ENCODE data around the gene SLC6A6. TPM values are rescaled to one million over a fixed set of nuclear protein-coding genes. Genes with fewer than 3 reads are reported as not detected.

SLC6A6 gene
- total and polyA plus RNA-seq, 10 of the 15 experiments (the other 5 are each of a cell fraction or from before 2014, with no cell fraction given), result 5.6 to 47.0 (median 20.2) TPM

DNA sequence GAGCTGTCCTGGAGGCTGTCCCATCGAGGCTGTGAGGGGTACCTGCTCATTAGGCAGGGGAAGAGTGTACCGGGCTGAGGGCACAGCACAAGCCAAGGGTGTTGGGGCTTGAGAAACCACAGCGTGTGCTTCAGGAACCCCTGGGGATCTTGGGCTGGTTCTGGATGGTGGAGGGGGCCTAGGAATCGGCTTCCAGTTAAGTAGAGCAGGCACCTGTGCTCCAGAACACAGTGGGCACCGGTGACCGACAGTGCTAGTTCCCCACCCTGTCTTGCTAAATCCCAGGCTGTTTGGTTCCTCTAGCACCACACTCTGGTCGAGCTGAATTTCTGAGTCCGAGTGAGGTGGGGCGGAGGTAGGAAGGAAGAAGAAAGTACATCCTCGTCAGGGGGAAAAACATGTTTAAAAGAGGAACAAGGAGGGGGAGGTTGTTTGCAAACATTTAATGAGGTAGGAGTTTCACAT lies 29.1 kb downstream of the SLC6A6 start:
- FAIRE-seq, result no peak
- H3K4me2 ChIP-seq (ENCODE audit: control insufficient read depth, insufficient read depth), result peak overlapping the region; percentile 99
- RAD21 ChIA-PET (ENCODE audit: unreplicated experiment), result interaction anchor here (0.6 to 11.7 kb wide), 11 partner anchors 8 to 228 kb away, joined by 3 to 144 read pairs (median 4); partner anchors contain the start of gene SLC6A6

More for the DNA sequence above, 29.1 kb downstream of the SLC6A6 start:
- ChIA-PET SMC1A (ENCODE audit: uncharacterized antibody, unreplicated experiment) (interaction anchor here (0.9 to 11.7 kb wide), 12 partner anchors 9 to 172 kb away, joined by 3 to 143 read pairs (median 4); partner anchors contain the start of gene SLC6A6), POLR2A (interaction anchor here (0.9 to 5.7 kb wide), 5 partner anchors 7 to 253 kb away, joined by 3 to 53 read pairs (median 4); partner anchors contain the start of genes SLC6A6 and XPC), CTCF (interaction anchor here (1.1 to 7.6 kb wide), 10 partner anchors 10 to 349 kb away, joined by 3 to 96 read pairs (median 10); partner anchors contain the start of gene SLC6A6)
- Histone ChIP-seq H3K79me2 (ENCODE audit: control insufficient read depth, insufficient read depth, low read length) (peaks cover 40% of the 10 kb centered on the region), H3K4me1 (ENCODE audit: control insufficient read depth, insufficient read depth, low read length) (peaks cover 73% of the 10 kb centered on the region), H3K9ac (ENCODE audit: control insufficient read depth, insufficient read depth, low read length) (peak overlapping the region; percentile 85), H3K36me3 (ENCODE audit: control insufficient read depth in 2 of 2, insufficient read depth in 2 of 2, low read length in 1 of 2) (peaks cover 2 to 3% of the 10 kb centered on the region in 2 experiments; a peak in 1 of 4 replicates), H3K9me3 (replicated peaks; ENCODE audit: control insufficient read depth, insufficient read depth, low read length) (no peaks in the 10 kb centered on the region), H3K27ac (ENCODE audit: control insufficient read depth, insufficient read depth) (peak overlapping the region; percentile 99), H2AFZ (ENCODE audit: control insufficient read depth, low read depth, low read length) (peak overlapping the region; percentile 35), H3K4me3 (peak overlapping the region; percentile 60), H4K20me1 (ENCODE audit: control insufficient read depth, insufficient read depth) (no peaks in the 10 kb centered on the region), H3K27me3 (replicated peaks in 1 of 2; ENCODE audit: control insufficient read depth in 2 of 2, insufficient read depth in 2 of 2, low read length in 1 of 2) (no peaks in the 10 kb centered on the region)
- 1% methylated on average over 10 of the region's 10 CpGs for WGBS (ENCODE audit: insufficient coverage, insufficient replicate concordance, low lambda C conversion rate, missing lambda C conversion rate)
- in situ Hi-C loops (cut with MboI), result no loop called here
- intact Hi-C loops (cut with micrococcal nuclease; ENCODE audit: unreplicated experiment), result loop anchor here (10.0 kb wide), 1 partner anchor 1017 kb away; no protein-coding TSS in a partner anchor
- BruUV-seq (replicated peaks), result TSS peak; percentile 71
- DNase-seq (ENCODE audit: low read depth, low spot score), result no peak
- ATAC-seq, result peak; percentile 67
- TF ChIP-seq TCF12 (IDR thresholded peaks at IDR 0.05; ENCODE audit: low read depth, low read length) (no peak), EGR1 (IDR thresholded peaks at IDR 0.05; ENCODE audit: borderline replicate concordance in 1 of 2, low read depth in 2 of 2, low read length in 2 of 2) (0 out of 3 replicates have a peak, but pooled peaks of 1 of the 2 experiments have one; percentile 14), MTA2 (IDR thresholded peaks at IDR 0.05; ENCODE audit: low read depth) (0 out of 2 replicates have a peak, but pooled peaks have one; percentile 60), CHD1 (IDR thresholded peaks at IDR 0.05; ENCODE audit: low read depth, low read length) (0 out of 2 replicates have a peak, but pooled peaks have one; percentile 77), CREM (IDR thresholded peaks at IDR 0.05; ENCODE audit: low read depth) (0 out of 2 replicates have a peak, but pooled peaks have one; percentile 6), ESRRA (IDR thresholded peaks at IDR 0.05; ENCODE audit: low read length) (no peak), POLR2A (IDR thresholded peaks at IDR 0.05; ENCODE audit: low read depth, low read length) (peak; percentile 66), HDGF (IDR thresholded peaks at IDR 0.05) (peak; percentile 58; the same call in 1 of the 2 replicates), RAD21 (IDR thresholded peaks at IDR 0.05; ENCODE audit: insufficient read depth, low read depth, low read length) (peak; percentile 61), SPI1 (IDR thresholded peaks at IDR 0.05; ENCODE audit: borderline replicate concordance, insufficient read depth, low read depth, low read length) (peak; percentile 66), SMC3 (IDR thresholded peaks at IDR 0.05; ENCODE audit: borderline replicate concordance, low read length) (peak; percentile 36)
- TF ChIP-seq, protein P1, sequence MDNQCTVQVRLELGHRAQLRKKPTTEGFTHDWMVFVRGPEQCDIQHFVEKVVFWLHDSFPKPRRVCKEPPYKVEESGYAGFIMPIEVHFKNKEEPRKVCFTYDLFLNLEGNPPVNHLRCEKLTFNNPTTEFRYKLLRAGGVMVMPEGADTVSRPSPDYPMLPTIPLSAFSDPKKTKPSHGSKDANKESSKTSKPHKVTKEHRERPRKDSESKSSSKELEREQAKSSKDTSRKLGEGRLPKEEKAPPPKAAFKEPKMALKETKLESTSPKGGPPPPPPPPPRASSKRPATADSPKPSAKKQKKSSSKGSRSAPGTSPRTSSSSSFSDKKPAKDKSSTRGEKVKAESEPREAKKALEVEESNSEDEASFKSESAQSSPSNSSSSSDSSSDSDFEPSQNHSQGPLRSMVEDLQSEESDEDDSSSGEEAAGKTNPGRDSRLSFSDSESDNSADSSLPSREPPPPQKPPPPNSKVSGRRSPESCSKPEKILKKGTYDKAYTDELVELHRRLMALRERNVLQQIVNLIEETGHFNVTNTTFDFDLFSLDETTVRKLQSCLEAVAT (IDR thresholded peaks at IDR 0.05), result peak; percentile 64; the same call in 1 of the 2 replicates
- TF ChIP-seq, protein P2, sequence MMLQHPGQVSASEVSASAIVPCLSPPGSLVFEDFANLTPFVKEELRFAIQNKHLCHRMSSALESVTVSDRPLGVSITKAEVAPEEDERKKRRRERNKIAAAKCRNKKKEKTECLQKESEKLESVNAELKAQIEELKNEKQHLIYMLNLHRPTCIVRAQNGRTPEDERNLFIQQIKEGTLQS (IDR thresholded peaks at IDR 0.05; ENCODE audit: borderline replicate concordance, extremely low read depth, low read depth, low read length), result no peak
- TF ChIP-seq, protein P3, sequence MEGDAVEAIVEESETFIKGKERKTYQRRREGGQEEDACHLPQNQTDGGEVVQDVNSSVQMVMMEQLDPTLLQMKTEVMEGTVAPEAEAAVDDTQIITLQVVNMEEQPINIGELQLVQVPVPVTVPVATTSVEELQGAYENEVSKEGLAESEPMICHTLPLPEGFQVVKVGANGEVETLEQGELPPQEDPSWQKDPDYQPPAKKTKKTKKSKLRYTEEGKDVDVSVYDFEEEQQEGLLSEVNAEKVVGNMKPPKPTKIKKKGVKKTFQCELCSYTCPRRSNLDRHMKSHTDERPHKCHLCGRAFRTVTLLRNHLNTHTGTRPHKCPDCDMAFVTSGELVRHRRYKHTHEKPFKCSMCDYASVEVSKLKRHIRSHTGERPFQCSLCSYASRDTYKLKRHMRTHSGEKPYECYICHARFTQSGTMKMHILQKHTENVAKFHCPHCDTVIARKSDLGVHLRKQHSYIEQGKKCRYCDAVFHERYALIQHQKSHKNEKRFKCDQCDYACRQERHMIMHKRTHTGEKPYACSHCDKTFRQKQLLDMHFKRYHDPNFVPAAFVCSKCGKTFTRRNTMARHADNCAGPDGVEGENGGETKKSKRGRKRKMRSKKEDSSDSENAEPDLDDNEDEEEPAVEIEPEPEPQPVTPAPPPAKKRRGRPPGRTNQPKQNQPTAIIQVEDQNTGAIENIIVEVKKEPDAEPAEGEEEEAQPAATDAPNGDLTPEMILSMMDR (IDR thresholded peaks at IDR 0.05 in 2 of 3, conservative IDR thresholded peaks at IDR 0.05 in 1 of 3; ENCODE audit: control insufficient read depth in 2 of 3, extremely low read depth in 1 of 3, insufficient read depth in 1 of 3, low read depth in 3 of 3, low read length in 3 of 3), result peak; percentile 42 to 52 (median 49)
- TF ChIP-seq, protein P4, sequence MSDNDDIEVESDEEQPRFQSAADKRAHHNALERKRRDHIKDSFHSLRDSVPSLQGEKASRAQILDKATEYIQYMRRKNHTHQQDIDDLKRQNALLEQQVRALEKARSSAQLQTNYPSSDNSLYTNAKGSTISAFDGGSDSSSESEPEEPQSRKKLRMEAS (IDR thresholded peaks at IDR 0.05; ENCODE audit: low read depth, low read length), result peak; percentile 14; the same call in 1 of the 2 replicates

Data from GM12878 (cell line).